ENCODE results near the gene GALNT15.

- no peak for TF ChIP-seq MAX (IDR thresholded peaks at IDR 0.05)
- no peak for TF ChIP-seq CREB1 (IDR thresholded peaks at IDR 0.05; ENCODE audit: low read depth)
- TF ChIP-seq TAF1 (IDR thresholded peaks at IDR 0.05; ENCODE audit: low read depth) = no peak
Measured at GRCh38 chr3:16258177-16258576, 83.7 kb downstream of the GALNT15 start.

Data from Ishikawa (cell line).